ENCODE data around the gene WTIP.
"Not testable (repeated sequence)": the region's sequence is repeated elsewhere in the genome, so short reads cannot be mapped to it uniquely, and the experiment has no call there.

WTIP gene

DNA sequence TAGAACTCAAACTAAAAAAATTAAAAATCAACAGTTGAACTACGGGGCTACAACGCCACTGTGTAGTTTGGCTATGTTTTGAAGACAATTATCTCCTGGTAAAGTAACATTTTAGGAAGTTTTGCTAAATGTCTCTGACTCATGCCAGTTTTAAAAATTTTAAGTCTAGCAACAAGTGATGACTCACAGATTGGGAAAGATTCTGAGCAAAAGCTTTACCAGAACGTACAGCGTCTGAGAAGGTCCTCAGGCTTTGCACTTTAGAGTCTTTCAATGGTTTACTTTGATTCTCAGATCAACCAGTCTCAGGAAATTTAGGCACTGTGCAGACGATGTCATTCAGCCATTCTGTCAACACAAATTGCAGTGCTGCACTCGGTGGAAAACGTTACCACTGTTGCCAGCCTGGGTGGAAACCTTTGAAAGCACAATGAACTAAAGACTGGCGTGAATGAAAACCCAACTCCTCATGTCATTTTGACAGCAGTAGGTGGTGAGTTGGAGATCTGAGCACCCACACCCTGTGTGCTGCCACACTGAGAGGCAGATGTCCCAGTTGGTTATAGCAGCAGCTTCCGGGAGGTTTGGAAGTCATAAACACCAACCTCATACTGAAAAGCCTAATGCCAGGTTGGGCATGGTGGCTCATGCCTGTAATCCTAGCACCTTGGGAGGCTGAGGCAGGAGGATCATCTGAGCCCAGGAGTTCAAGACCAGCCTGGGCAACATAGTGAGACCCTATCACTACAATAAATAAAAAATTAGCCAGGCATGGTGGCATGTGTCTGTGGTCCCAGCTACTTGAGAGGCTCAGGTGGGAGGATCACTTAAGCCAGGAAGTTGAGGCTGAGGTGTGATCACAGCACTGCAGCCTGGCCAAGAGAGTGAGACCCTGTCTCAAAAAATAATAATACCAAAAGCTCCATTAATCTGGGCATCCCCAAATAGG, 6.3 kb upstream of the WTIP start:
- no peaks in the 10 kb centered on the region for H3K4me1 ChIP-seq
- H3K36me3 ChIP-seq, result peaks cover 37% of the 10 kb centered on the region
- no peaks in the 10 kb centered on the region for H3K9me3 ChIP-seq
- H3K4me3 ChIP-seq (ENCODE audit: low read depth, low read length), result no peak overlapping the region
- peaks cover 8% of the 10 kb centered on the region for H3K27me3 ChIP-seq
- TF ChIP-seq, protein P1, sequence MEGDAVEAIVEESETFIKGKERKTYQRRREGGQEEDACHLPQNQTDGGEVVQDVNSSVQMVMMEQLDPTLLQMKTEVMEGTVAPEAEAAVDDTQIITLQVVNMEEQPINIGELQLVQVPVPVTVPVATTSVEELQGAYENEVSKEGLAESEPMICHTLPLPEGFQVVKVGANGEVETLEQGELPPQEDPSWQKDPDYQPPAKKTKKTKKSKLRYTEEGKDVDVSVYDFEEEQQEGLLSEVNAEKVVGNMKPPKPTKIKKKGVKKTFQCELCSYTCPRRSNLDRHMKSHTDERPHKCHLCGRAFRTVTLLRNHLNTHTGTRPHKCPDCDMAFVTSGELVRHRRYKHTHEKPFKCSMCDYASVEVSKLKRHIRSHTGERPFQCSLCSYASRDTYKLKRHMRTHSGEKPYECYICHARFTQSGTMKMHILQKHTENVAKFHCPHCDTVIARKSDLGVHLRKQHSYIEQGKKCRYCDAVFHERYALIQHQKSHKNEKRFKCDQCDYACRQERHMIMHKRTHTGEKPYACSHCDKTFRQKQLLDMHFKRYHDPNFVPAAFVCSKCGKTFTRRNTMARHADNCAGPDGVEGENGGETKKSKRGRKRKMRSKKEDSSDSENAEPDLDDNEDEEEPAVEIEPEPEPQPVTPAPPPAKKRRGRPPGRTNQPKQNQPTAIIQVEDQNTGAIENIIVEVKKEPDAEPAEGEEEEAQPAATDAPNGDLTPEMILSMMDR (IDR thresholded peaks at IDR 0.05; ENCODE audit: low read depth, low read length), result no peak
- no peak for DNase-seq

DNA sequence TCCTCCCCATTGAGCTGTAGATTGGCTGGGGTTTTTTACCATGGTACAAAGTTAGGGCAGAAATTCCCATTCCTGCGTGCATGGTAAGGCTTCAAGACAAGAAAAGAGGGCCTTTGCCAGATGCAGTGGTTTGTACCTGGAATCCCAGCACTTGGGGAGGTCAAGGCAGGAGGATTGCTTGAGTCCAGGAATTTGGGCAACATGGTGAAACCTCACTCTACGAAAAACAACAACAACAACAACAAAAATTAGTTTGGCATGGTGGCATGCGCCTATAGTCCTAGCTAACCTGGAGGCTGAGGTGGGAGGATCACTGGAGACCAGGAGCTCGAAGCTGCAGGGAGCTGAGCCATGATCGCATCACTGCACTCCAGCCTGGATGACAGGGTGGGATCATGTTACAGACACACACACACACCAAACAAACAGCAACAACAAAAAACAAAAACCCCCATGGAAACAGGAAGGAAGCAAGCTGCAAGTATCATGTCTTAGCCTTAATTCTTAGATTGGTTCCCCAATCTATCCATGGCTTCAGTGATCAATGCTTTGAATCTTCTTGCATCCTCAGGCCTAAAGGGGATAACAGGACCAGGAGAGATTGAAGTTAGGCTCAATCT, 5.5 kb upstream of the WTIP start:
- Histone ChIP-seq H3K27me3 (peaks cover 16% of the 10 kb centered on the region), H3K4me1 (no peaks in the 10 kb centered on the region), H3K4me3 (ENCODE audit: low read depth, low read length) (no peak overlapping the region)

DNA sequence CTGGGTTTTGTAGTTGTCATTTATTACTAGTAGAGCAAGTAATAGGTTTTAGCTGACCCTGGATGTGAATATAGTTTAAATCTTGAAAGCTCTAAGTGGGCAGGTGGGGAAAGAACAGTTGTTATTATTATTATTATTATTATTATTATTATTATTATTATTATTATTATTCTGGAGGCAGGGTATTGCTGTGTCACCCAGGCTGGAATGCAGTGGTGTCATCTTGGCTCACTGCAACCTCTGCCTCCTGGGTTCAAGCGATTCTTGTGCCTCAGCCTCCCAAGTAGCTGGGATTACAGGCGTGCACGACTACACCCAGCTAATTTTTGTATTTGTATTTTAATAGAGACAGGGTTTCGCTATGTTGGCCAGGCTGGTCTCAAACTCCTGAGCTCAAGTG, 3.1 kb upstream of the WTIP start:
- not testable (repeated sequence) for H3K4me1 ChIP-seq; H3K36me3 ChIP-seq; DNase-seq; H3K4me3 ChIP-seq (ENCODE audit: low read depth, low read length); H3K9me3 ChIP-seq
- H3K27me3 ChIP-seq, result peaks cover 38% of the 10 kb centered on the region

More for the DNA sequence above, 5.5 kb upstream of the WTIP start:
- Histone ChIP-seq H3K36me3 (peaks cover 29% of the 10 kb centered on the region), H3K9me3 (no peaks in the 10 kb centered on the region)
- TF ChIP-seq, protein P1 (IDR thresholded peaks at IDR 0.05; ENCODE audit: low read depth, low read length), result no peak
- DNase-seq, result no peak

DNA sequence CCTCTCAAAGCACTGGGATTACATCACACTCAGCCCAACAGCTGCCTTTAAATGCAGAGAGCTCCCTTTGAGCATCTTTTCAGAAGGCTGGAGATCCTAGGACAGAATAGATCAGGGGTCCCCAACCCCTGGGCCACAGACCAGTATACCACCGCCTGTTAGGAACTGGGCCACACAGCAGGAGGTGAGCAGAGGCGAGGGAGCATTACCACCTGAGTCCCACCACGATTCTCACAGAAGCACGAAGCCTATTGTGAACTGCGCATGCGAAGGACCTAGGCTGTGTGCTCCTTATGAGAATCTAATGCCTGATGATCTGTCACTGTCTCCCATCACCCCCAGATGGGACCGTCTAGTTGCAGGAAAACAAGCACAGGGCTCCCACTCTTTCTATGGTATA, 2.2 kb upstream of the WTIP start:
- DNase-seq, result no peak
- H3K9me3 ChIP-seq, result no peaks in the 10 kb centered on the region
- H3K27me3 ChIP-seq, result peaks cover 45% of the 10 kb centered on the region
- H3K4me3 ChIP-seq (ENCODE audit: low read depth, low read length), result no peak overlapping the region
- TF ChIP-seq, protein P1 (IDR thresholded peaks at IDR 0.05; ENCODE audit: low read depth, low read length), result no peak
- no peaks in the 10 kb centered on the region for H3K4me1 ChIP-seq
- H3K36me3 ChIP-seq, result peaks cover 4% of the 10 kb centered on the region; the same call in 1 of the 2 replicates

DNA sequence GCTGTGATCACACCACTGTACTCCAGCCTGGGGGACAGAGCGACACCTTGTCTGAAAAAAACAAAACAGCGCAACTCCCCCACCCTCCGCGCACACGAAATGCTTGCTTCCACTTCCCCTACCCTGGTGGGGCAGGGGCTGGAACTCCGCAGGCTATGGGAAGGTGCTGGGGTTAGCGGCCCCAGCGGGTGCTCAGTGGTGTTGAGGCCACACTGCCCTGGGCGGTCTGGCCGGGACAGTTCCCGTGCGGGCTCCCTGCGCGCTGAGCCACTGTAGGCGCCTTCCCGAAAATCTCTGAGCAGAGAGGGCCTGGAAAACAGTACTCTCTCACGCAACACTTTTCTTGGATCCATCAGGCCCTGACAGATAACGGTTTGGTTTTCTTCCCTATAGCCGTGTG, 1.1 kb upstream of the WTIP start:
- no peak for DNase-seq
- Histone ChIP-seq H3K4me3 (ENCODE audit: low read depth, low read length) (no peak overlapping the region), H3K4me1 (no peaks in the 10 kb centered on the region), H3K27me3 (peaks cover 49% of the 10 kb centered on the region), H3K9me3 (no peaks in the 10 kb centered on the region), H3K36me3 (no peaks in the 10 kb centered on the region)
- TF ChIP-seq, protein P1 (IDR thresholded peaks at IDR 0.05; ENCODE audit: low read depth, low read length), result no peak

DNA sequence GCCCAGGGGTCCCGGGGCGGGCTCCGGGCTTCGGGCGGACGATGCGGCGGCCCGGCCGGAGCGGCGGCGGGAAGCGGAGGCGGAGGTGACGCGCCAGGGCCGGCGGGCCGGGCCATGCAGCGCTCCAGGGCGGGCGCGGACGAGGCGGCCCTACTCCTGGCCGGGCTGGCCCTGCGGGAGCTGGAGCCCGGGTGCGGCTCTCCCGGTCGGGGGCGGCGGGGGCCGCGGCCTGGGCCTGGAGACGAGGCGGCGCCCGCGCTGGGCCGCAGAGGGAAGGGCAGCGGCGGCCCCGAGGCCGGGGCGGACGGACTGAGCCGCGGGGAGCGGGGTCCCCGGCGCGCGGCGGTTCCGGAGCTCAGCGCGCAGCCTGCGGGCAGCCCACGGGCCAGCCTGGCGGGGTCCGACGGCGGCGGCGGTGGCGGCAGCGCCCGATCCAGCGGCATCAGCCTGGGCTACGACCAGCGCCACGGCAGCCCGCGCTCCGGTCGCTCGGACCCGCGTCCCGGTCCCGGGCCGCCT, 362 bp downstream of the WTIP start:
- peaks cover 49% of the 10 kb centered on the region for H3K27me3 ChIP-seq
- no peaks in the 10 kb centered on the region for H3K36me3 ChIP-seq
- no peaks in the 10 kb centered on the region for H3K4me1 ChIP-seq
- H3K4me3 ChIP-seq (ENCODE audit: low read depth, low read length), result no peak overlapping the region
- no peak for DNase-seq
- TF ChIP-seq, protein P1 (IDR thresholded peaks at IDR 0.05; ENCODE audit: low read depth, low read length), result no peak
- H3K9me3 ChIP-seq, result no peaks in the 10 kb centered on the region
